CD14-positive monocyte (primary cell): ENCODE measurements around the gene KRT76. TPM values are rescaled to one million over a fixed set of nuclear protein-coding genes. Genes with fewer than 3 reads are reported as not detected.

Experiments used
- DNase-seq, 3 donors: peaks; one replicate each; pipeline ENCODE4 v3.0.0-alpha.2; 2011 to 2022
- H2AFZ ChIP-seq: 2 replicates; pipeline ENCODE4 v1.6.0; 2012; ENCODE audit warnings: mild to moderate bottlenecking, low read depth, low read length, inconsistent platforms; ENCODE audit not compliant: insufficient read depth, poor library complexity, severe bottlenecking
- H3K27ac ChIP-seq, 2 donors: 1 replicate in 1 of 2; 2 replicates in 1 of 2; pipeline ENCODE4 v1.5.1; 2012 to 2013; ENCODE audit warnings: low read length in 2 of 2, control low read depth in 1 of 2, inconsistent platforms in 1 of 2, low read depth in 1 of 2, mild to moderate bottlenecking in 1 of 2
- H3K27me3 ChIP-seq, 2 donors: one replicate each; pipeline versions ENCODE4 v1.6.0 to v1.6.1; 2011 to 2013; ENCODE audit warnings: low read length in 2 of 2; ENCODE audit not compliant: control insufficient read depth in 2 of 2, insufficient read depth in 2 of 2
- H3K36me3 ChIP-seq, 2 donors: replicated peaks in 1 of 2; 1 replicate in 1 of 2; 2 replicates in 1 of 2; pipeline versions ENCODE4 v1.5.1 to v1.6.1; 2012 to 2013; ENCODE audit warnings: low read length in 2 of 2, control low read depth in 1 of 2, inconsistent platforms in 1 of 2, mild to moderate bottlenecking in 1 of 2; ENCODE audit not compliant: insufficient read depth in 2 of 2, control insufficient read depth in 1 of 2
- H3K4me1 ChIP-seq, 2 donors: 1 replicate in 1 of 2; 2 replicates in 1 of 2; pipeline versions ENCODE4 v1.5.1 to v1.6.1; 2012 to 2013; ENCODE audit warnings: low read length in 2 of 2, control low read depth in 1 of 2, inconsistent platforms in 1 of 2, mild to moderate bottlenecking in 1 of 2, moderate library complexity in 1 of 2; ENCODE audit not compliant: insufficient read depth in 2 of 2, control insufficient read depth in 1 of 2
- H3K4me2 ChIP-seq: replicated peaks from 2 replicates; pipeline ENCODE3; 2012; ENCODE audit warnings: low read length, moderate library complexity, mild to moderate bottlenecking; ENCODE audit not compliant: poor library complexity, severe bottlenecking; ENCODE audit errors: extremely low read depth
- H3K4me3 ChIP-seq, 3 experiments: fragments of 200-600 bp in 1 of 3; sonication (generic) in 1 of 3; replicated peaks in 1 of 3; 1 replicate in 2 of 3; 2 replicates in 1 of 3; pipeline ENCODE4 v1.5.1; 2011 to 2013; ENCODE audit warnings: low read length in 3 of 3, mild to moderate bottlenecking in 3 of 3, control low read depth in 2 of 3, low read depth in 2 of 3, inconsistent platforms in 1 of 3, moderate library complexity in 1 of 3
- H3K79me2 ChIP-seq: 2 replicates; pipeline ENCODE4 v1.6.0; 2012; ENCODE audit warnings: mild to moderate bottlenecking, control low read depth, inconsistent platforms, low read length, moderate library complexity; ENCODE audit not compliant: insufficient read depth
- H3K9ac ChIP-seq: 2 replicates; pipeline ENCODE4 v1.6.0; 2017; ENCODE audit warnings: low read length, mild to moderate bottlenecking; ENCODE audit not compliant: insufficient read depth, poor library complexity, severe bottlenecking
- H3K9me3 ChIP-seq, 2 donors: replicated peaks in 1 of 2; 1 replicate in 1 of 2; 2 replicates in 1 of 2; pipeline versions ENCODE4 v1.5.1 to v1.6.1; 2012 to 2013; ENCODE audit warnings: low read length in 2 of 2, control low read depth in 1 of 2; ENCODE audit not compliant: control insufficient read depth in 1 of 2, insufficient read depth in 1 of 2
- H4K20me1 ChIP-seq: 2 replicates; pipeline ENCODE4 v1.6.0; 2012; ENCODE audit warnings: mild to moderate bottlenecking, low read length, control low read depth, moderate library complexity; ENCODE audit not compliant: insufficient read depth
- H3K27ac Mint-ChIP-seq, 7 donors: one replicate each; pipeline ENCODE4 v1.8.0; 2020; ENCODE audit warnings: mild to moderate bottlenecking in 7 of 7, mixed read lengths in 7 of 7, moderate library complexity in 6 of 7, inconsistent platforms in 2 of 7
- H3K27me3 Mint-ChIP-seq, 3 donors: one replicate each; pipeline ENCODE4 v1.8.0; 2021 to 2022; ENCODE audit warnings: low read depth in 3 of 3, mild to moderate bottlenecking in 3 of 3, mixed read lengths in 3 of 3, moderate library complexity in 3 of 3, inconsistent platforms in 1 of 3
- H3K36me3 Mint-ChIP-seq, 2 donors: one replicate each; pipeline ENCODE4 v1.8.0; 2020; ENCODE audit warnings: mixed read lengths in 2 of 2, inconsistent platforms in 1 of 2, mild to moderate bottlenecking in 1 of 2
- H3K4me1 Mint-ChIP-seq: one replicate; pipeline ENCODE4 v1.8.0; 2020; ENCODE audit warnings: mild to moderate bottlenecking, mixed read lengths
- H3K4me3 Mint-ChIP-seq, 2 donors: one replicate each; pipeline ENCODE4 v1.8.0; 2020; ENCODE audit warnings: mild to moderate bottlenecking in 2 of 2, mixed read lengths in 2 of 2, moderate library complexity in 1 of 2
- H3K9me3 Mint-ChIP-seq, 7 donors: one replicate each; pipeline ENCODE4 v1.8.0; 2020 to 2022; ENCODE audit warnings: mixed read lengths in 7 of 7, mild to moderate bottlenecking in 6 of 7, moderate library complexity in 6 of 7, inconsistent platforms in 2 of 7
- CTCF ChIP-seq: fragments of 200-600 bp; IDR thresholded peaks from one replicate; pipeline ENCODE4 v1.8.0; 2022; ENCODE audit warnings: antibody characterized with exemption, mild to moderate bottlenecking
- whole genome bisulfite sequencing: methylation state at CpG from one replicate; pipeline ENCODE4 v1.1.5; 2013; ENCODE audit warnings: missing lambda C conversion rate; ENCODE audit not compliant: insufficient coverage; 5-methylcytosine and 5-hydroxymethylcytosine counted together
- intact Hi-C, 2 donors: fragments of 100-400 bp; cut with micrococcal nuclease; formaldehyde crosslinking; loops; one replicate each; pipeline versions ENCODE4 v1.15.0 to v1.15.1; 2023
- polyA plus RNA-seq, 3 donors: library from polyadenylated mRNA; depleted of rRNA in 1 of 3; unstranded in 2 of 3; stranded (reverse) in 1 of 3; fragments of 300-500 nt in 2 of 3; fragments of >200 nt in 1 of 3; fragmentation: Illumina TruSeq in 2 of 3; gene quantifications; 1 replicate in 2 of 3; 2 replicates in 1 of 3; pipeline ENCODE4 v1.2.3, GENCODE V29; 2012 to 2021
- small RNA-seq: library from RNA; depleted of rRNA; stranded (forward); fragments of <200 nt; gene quantifications from one replicate; pipeline ENCODE3, GENCODE V24; 2012; ENCODE audit warnings: low read depth; ENCODE audit not compliant: insufficient read length

KRT76 gene
- polyA plus RNA-seq, 3 donors: not detected

GRCh38 chr12:52720365-52720886 is 56.7 kb downstream of the KRT76 start:
- H3K4me3 Mint-ChIP-seq: no peak overlapping the region

More at GRCh38 chr12:52720365-52720886, 56.7 kb downstream of the KRT76 start:
- H3K4me1 Mint-ChIP-seq: peaks cover 5% of the 10 kb centered on the region
- Histone ChIP-seq H3K4me2 (no peak overlapping the region), H3K36me3 (no peaks in the 10 kb centered on the region), H3K9ac (no peak overlapping the region), H2AFZ (no peak overlapping the region), H3K4me1 (no peaks in the 10 kb centered on the region), H3K27ac (no peak overlapping the region), H4K20me1 (no peaks in the 10 kb centered on the region), H3K9me3 (no peaks in the 10 kb centered on the region), H3K4me3 (no peak overlapping the region), H3K27me3 (peaks cover 10 to 14% of the 10 kb centered on the region in 2 donors), H3K79me2 (no peaks in the 10 kb centered on the region)
- H3K9me3 Mint-ChIP-seq: peaks cover 0 to 2% (median 0%) of the 10 kb centered on the region in 7 donors
- TF ChIP-seq CTCF: no peak
- intact Hi-C loops: no loop called here
- peaks cover 10 to 24% (median 19%) of the 10 kb centered on the region in 3 donors for H3K27me3 Mint-ChIP-seq
- WGBS: 96% methylated on average over 5 of the region's 8 CpGs
- H3K36me3 Mint-ChIP-seq: no peaks in the 10 kb centered on the region
- DNase-seq: no peak
- no peak overlapping the region for H3K27ac Mint-ChIP-seq

Small RNA genes lying within 50 kb of the gene (small RNA-seq; reads per million reads assigned to genes)
- gene AC107016.2: not detected

Other genes with a start within 250 kb of the KRT76 start
- gene KRT71, start 224.2 kb downstream of the KRT76 start, polyA plus RNA-seq: not detected
- gene KRT74, start 203.5 kb downstream of the KRT76 start, polyA plus RNA-seq: not detected
- not detected for gene KRT72, start 175.9 kb downstream of the KRT76 start, polyA plus RNA-seq
- not detected for gene KRT73, start 158.8 kb downstream of the KRT76 start, polyA plus RNA-seq
- not detected for gene KRT2, start 125.1 kb downstream of the KRT76 start, polyA plus RNA-seq
- gene KRT1, start 96.9 kb downstream of the KRT76 start, polyA plus RNA-seq: not detected
- not detected for gene KRT77, start 73.8 kb downstream of the KRT76 start, polyA plus RNA-seq
- gene KRT3, start 18.8 kb upstream of the KRT76 start, polyA plus RNA-seq: not detected
- gene KRT4, start 36.8 kb upstream of the KRT76 start, polyA plus RNA-seq: not detected
- gene KRT79, start 57.0 kb upstream of the KRT76 start, polyA plus RNA-seq: not detected
- gene KRT78, start 71.6 kb upstream of the KRT76 start, polyA plus RNA-seq: not detected
- gene KRT8, start 127.7 kb upstream of the KRT76 start, polyA plus RNA-seq: under 1 TPM in 2 of 3 donors, not detected in 1; 0.16 to 0.39 TPM
- gene KRT18, start 171.8 kb upstream of the KRT76 start, polyA plus RNA-seq: under 1 TPM; 0.16 to 0.28 (median 0.25) TPM
- gene EIF4B, start 229.1 kb upstream of the KRT76 start, polyA plus RNA-seq: 100 to 1,000 TPM in 1 of 3 donors, 10 to 100 TPM in 2; 41.2 to 185 (median 58.6) TPM